H9 (cell line): ENCODE measurements around the gene DCAF8. TPM values are rescaled to one million over a fixed set of nuclear protein-coding genes. Genes with fewer than 3 reads are reported as not detected.

Experiments used
- DNase-seq: peaks from one replicate; pipeline ENCODE4 v3.0.0-alpha.2; 2017
- H2AFZ ChIP-seq: one replicate; pipeline ENCODE4 v1.6.1; 2013; ENCODE audit warnings: mild to moderate bottlenecking, low read length, control low read depth, moderate library complexity
- H2AK5ac ChIP-seq: 2 replicates; pipeline ENCODE4 v1.6.1; 2013; ENCODE audit warnings: low read length, control low read depth, mixed read lengths; ENCODE audit not compliant: insufficient read length
- H2BK120ac ChIP-seq: one replicate; pipeline ENCODE4 v1.6.1; 2013; ENCODE audit warnings: low read depth, mild to moderate bottlenecking, low read length, control low read depth, inconsistent platforms; ENCODE audit not compliant: poor library complexity, severe bottlenecking
- H2BK12ac ChIP-seq: 2 replicates; pipeline ENCODE4 v1.6.1; 2013; ENCODE audit warnings: low read length, control low read depth, mixed read lengths, low read depth; ENCODE audit not compliant: insufficient read length
- H2BK15ac ChIP-seq: 2 replicates; pipeline ENCODE4 v1.6.1; 2013; ENCODE audit warnings: low read depth, low read length, control low read depth
- H2BK20ac ChIP-seq: one replicate; pipeline ENCODE4 v1.6.1; 2013; ENCODE audit warnings: low read depth, mild to moderate bottlenecking, low read length, control low read depth, inconsistent platforms; ENCODE audit not compliant: poor library complexity, severe bottlenecking
- H2BK5ac ChIP-seq: 2 replicates; pipeline ENCODE4 v1.6.1; 2013; ENCODE audit warnings: low read length, control low read depth, mixed read lengths; ENCODE audit not compliant: insufficient read length
- H3K14ac ChIP-seq: 2 replicates; pipeline ENCODE4 v1.6.1; 2013; ENCODE audit warnings: low read length, control low read depth; ENCODE audit not compliant: insufficient read depth
- H3K18ac ChIP-seq: 2 replicates; pipeline ENCODE4 v1.6.1; 2013; ENCODE audit warnings: low read depth, mild to moderate bottlenecking, mixed read lengths, low read length, control low read depth; ENCODE audit not compliant: insufficient read length
- H3K23ac ChIP-seq: 2 replicates; pipeline ENCODE4 v1.6.1; 2013; ENCODE audit warnings: low read length, control low read depth, mixed read lengths, low read depth; ENCODE audit not compliant: insufficient read length
- H3K23me2 ChIP-seq: 2 replicates; pipeline ENCODE4 v1.6.1; 2013; ENCODE audit warnings: low read depth, mild to moderate bottlenecking, mixed read lengths, low read length, control low read depth; ENCODE audit not compliant: insufficient read length, poor library complexity, severe bottlenecking
- H3K27ac ChIP-seq: 2 replicates; pipeline ENCODE4 v1.5.1; 2013; ENCODE audit warnings: low read length, control low read depth, mixed read lengths, low read depth; ENCODE audit not compliant: insufficient read length
- H3K27me3 ChIP-seq: 2 replicates; pipeline ENCODE4 v1.6.1; 2013; ENCODE audit warnings: low read length, control low read depth, inconsistent platforms; ENCODE audit not compliant: insufficient read depth
- H3K4ac ChIP-seq: 2 replicates; pipeline ENCODE4 v1.6.1; 2013; ENCODE audit warnings: low read depth, mild to moderate bottlenecking, control low read depth, inconsistent platforms, low read length, moderate library complexity
- H3K4me1 ChIP-seq: 2 replicates; pipeline ENCODE4 v1.6.1; 2013; ENCODE audit warnings: low read length, control low read depth, inconsistent platforms; ENCODE audit not compliant: insufficient read depth
- H3K4me2 ChIP-seq: 2 replicates; pipeline ENCODE4 v1.6.1; 2013; ENCODE audit warnings: low read length, control low read depth, mixed read lengths; ENCODE audit not compliant: insufficient read length, insufficient read depth
- H3K56ac ChIP-seq: 2 replicates; pipeline ENCODE4 v1.6.1; 2013; ENCODE audit warnings: low read depth, mild to moderate bottlenecking, mixed read lengths, low read length, control low read depth; ENCODE audit not compliant: insufficient read length
- H3K79me1 ChIP-seq: 2 replicates; pipeline ENCODE4 v1.6.1; 2013; ENCODE audit warnings: low read depth, mild to moderate bottlenecking, moderate library complexity, low read length, control low read depth, inconsistent platforms; ENCODE audit not compliant: insufficient read depth, poor library complexity, severe bottlenecking
- H3K79me2 ChIP-seq: 2 replicates; pipeline ENCODE4 v1.6.1; 2013; ENCODE audit warnings: low read length, control low read depth, inconsistent platforms; ENCODE audit not compliant: insufficient read depth
- H3K9ac ChIP-seq: 2 replicates; pipeline ENCODE4 v1.6.1; 2013; ENCODE audit warnings: low read length, control low read depth, mixed read lengths; ENCODE audit not compliant: insufficient read length; ENCODE audit errors: extremely low read depth
- H3K9me3 ChIP-seq: one replicate; pipeline ENCODE4 v1.6.1; 2013; ENCODE audit warnings: low read depth, low read length, inconsistent platforms; ENCODE audit not compliant: control insufficient read depth
- H3T11ph ChIP-seq: one replicate; pipeline ENCODE4 v1.6.1; 2013; ENCODE audit warnings: mild to moderate bottlenecking, low read length, control low read depth, inconsistent platforms
- H4K20me1 ChIP-seq: one replicate; pipeline ENCODE4 v1.6.1; 2013; ENCODE audit not compliant: control insufficient read depth, insufficient read length, insufficient read depth
- H4K5ac ChIP-seq: 2 replicates; pipeline ENCODE4 v1.6.1; 2013; ENCODE audit warnings: low read depth, mild to moderate bottlenecking, mixed read lengths, low read length, control low read depth; ENCODE audit not compliant: insufficient read length
- H4K8ac ChIP-seq: replicated peaks from 2 replicates; pipeline ENCODE4 v1.6.1; 2013; ENCODE audit warnings: low read length, control low read depth, mixed read lengths, low read depth; ENCODE audit not compliant: insufficient read length
- H4K91ac ChIP-seq: 2 replicates; pipeline ENCODE4 v1.6.1; 2013; ENCODE audit warnings: low read depth, mild to moderate bottlenecking, moderate library complexity, mixed read lengths, low read length, control low read depth; ENCODE audit not compliant: insufficient read length
- H3K27ac Mint-ChIP-seq, 3 experiments: 2 replicates in 2 of 3; 3 replicates in 1 of 3; pipeline ENCODE4 v1.8.0; 2020 to 2021; ENCODE audit warnings: mixed read lengths in 3 of 3, mild to moderate bottlenecking in 1 of 3, moderate library complexity in 1 of 3
- H3K27me3 Mint-ChIP-seq: 2 replicates; pipeline ENCODE4 v1.8.0; 2021; ENCODE audit warnings: low read depth, mild to moderate bottlenecking, moderate library complexity, mixed read lengths
- H3K36me3 Mint-ChIP-seq, 3 experiments: 2 replicates in 2 of 3; 3 replicates in 1 of 3; pipeline ENCODE4 v1.8.0; 2020 to 2021; ENCODE audit warnings: low read depth in 3 of 3, mixed read lengths in 3 of 3; ENCODE audit not compliant: insufficient read depth in 1 of 3
- H3K4me1 Mint-ChIP-seq, 2 experiments: 2 replicates each; pipeline ENCODE4 v1.8.0; 2020; ENCODE audit warnings: mixed read lengths in 2 of 2
- H3K4me3 Mint-ChIP-seq, 2 experiments: 2 replicates in 1 of 2; 3 replicates in 1 of 2; pipeline ENCODE4 v1.8.0; 2020 to 2021; ENCODE audit warnings: mild to moderate bottlenecking in 2 of 2, mixed read lengths in 2 of 2, moderate library complexity in 1 of 2
- H3K9me3 Mint-ChIP-seq, 2 experiments: 2 replicates in 1 of 2; 3 replicates in 1 of 2; pipeline ENCODE4 v1.8.0; 2020; ENCODE audit warnings: mild to moderate bottlenecking in 2 of 2, mixed read lengths in 2 of 2, moderate library complexity in 1 of 2
- WGBS: extraction: QIAGEN DNeasy Blood & Tissue Kit; methylation state at CpG from one replicate; pipeline ENCODE4 v1.1.7; 2013; ENCODE audit warnings: missing lambda C conversion rate, low lambda C conversion rate, mixed read lengths; ENCODE audit not compliant: insufficient read length; ENCODE audit errors: extremely low coverage; 5-methylcytosine and 5-hydroxymethylcytosine counted together
- total RNA-seq: library from RNA; stranded (reverse); gene quantifications from 2 replicates; pipeline ENCODE4 v1.2.1, GENCODE V29; 2021
- TF ChIP-seq, protein P1 (sequence below): fragments of 200-600 bp; sonication (generic); conservative IDR thresholded peaks from 3 replicates; pipeline ENCODE4 v1.8.0; 2021; ENCODE audit warnings: antibody characterized with exemption, mild to moderate bottlenecking

Gene DCAF8
- total RNA-seq, 1 experiment from 2014 or later = 106 TPM

DNA sequence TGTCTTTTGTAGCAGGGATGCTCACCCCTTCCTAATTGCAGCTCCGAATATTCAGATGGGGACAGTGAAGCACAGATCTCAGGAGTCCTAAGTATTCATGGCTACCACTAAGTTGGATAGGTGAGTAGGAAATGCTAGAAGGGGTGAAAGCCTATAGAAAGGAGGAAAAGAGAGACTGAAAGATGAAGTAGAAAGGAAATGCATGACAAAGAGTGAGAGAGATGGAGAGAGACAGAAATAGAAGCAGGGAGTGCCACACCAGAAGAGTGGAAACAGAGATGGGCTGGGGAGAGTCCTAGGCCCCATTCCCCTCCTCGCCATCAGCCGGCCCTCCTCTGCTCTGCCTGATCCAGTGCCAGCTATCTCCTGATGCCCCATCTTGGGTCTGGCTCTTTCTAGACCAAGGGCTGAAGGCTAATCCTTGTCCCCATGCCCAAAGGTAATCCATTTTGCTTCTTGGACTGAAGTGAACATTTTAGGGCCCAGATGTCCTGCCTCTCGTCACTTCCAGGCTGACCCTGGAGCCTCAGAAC lies 55.2 kb downstream of the DCAF8 start:
- H3K4me1 Mint-ChIP-seq = peaks cover 67 to 70% of the 10 kb centered on the region in 2 experiments
- Histone ChIP-seq H3K23ac (no peak overlapping the region), H3K23me2 (peaks cover 9% of the 10 kb centered on the region), H2BK5ac (no peak overlapping the region), H3K27ac (no peak overlapping the region), H3T11ph (no peak overlapping the region), H2AFZ (no peak overlapping the region), H3K79me2 (no peaks in the 10 kb centered on the region), H3K27me3 (no peaks in the 10 kb centered on the region), H2BK20ac (no peak overlapping the region), H3K79me1 (no peaks in the 10 kb centered on the region), H4K20me1 (no peaks in the 10 kb centered on the region), H3K14ac (no peak overlapping the region), H2BK120ac (no peak overlapping the region), H3K9ac (no peak overlapping the region), H3K9me3 (no peaks in the 10 kb centered on the region), H4K8ac (no peak overlapping the region), H2BK12ac (no peak overlapping the region), H3K56ac (no peak overlapping the region), H2AK5ac (no peak overlapping the region), H3K4ac (no peak overlapping the region), H3K4me2 (peak overlapping the region; percentile 56), H4K91ac (no peak overlapping the region), H3K4me1 (peaks cover 24% of the 10 kb centered on the region; the same call in 1 of the 2 replicates), H3K18ac (no peak overlapping the region), H4K5ac (no peak overlapping the region), H2BK15ac (no peak overlapping the region)
- H3K36me3 Mint-ChIP-seq = peaks cover 13 to 51% (median 16%) of the 10 kb centered on the region in 3 experiments
- H3K27me3 Mint-ChIP-seq = no peaks in the 10 kb centered on the region
- H3K4me3 Mint-ChIP-seq = peak overlapping the region; percentile 91; a peak in 4 of 5 replicates
- H3K9me3 Mint-ChIP-seq = no peaks in the 10 kb centered on the region
- H3K27ac Mint-ChIP-seq = peak overlapping the region in 1 of 3 experiments; percentile 26; a peak in 2 of 7 replicates
- DNase-seq = no peak
- no CpG with 5 or more reads among the region's 4 CpGs for WGBS
- TF ChIP-seq, protein P1, sequence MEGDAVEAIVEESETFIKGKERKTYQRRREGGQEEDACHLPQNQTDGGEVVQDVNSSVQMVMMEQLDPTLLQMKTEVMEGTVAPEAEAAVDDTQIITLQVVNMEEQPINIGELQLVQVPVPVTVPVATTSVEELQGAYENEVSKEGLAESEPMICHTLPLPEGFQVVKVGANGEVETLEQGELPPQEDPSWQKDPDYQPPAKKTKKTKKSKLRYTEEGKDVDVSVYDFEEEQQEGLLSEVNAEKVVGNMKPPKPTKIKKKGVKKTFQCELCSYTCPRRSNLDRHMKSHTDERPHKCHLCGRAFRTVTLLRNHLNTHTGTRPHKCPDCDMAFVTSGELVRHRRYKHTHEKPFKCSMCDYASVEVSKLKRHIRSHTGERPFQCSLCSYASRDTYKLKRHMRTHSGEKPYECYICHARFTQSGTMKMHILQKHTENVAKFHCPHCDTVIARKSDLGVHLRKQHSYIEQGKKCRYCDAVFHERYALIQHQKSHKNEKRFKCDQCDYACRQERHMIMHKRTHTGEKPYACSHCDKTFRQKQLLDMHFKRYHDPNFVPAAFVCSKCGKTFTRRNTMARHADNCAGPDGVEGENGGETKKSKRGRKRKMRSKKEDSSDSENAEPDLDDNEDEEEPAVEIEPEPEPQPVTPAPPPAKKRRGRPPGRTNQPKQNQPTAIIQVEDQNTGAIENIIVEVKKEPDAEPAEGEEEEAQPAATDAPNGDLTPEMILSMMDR = no peak
